ENCODE measurements around the gene TENM3. TPM values are rescaled to one million over a fixed set of nuclear protein-coding genes. Genes with fewer than 3 reads are reported as not detected.

TENM3 gene
- total RNA-seq, 1 experiment from 2014 or later, result 0.87 TPM

DNA sequence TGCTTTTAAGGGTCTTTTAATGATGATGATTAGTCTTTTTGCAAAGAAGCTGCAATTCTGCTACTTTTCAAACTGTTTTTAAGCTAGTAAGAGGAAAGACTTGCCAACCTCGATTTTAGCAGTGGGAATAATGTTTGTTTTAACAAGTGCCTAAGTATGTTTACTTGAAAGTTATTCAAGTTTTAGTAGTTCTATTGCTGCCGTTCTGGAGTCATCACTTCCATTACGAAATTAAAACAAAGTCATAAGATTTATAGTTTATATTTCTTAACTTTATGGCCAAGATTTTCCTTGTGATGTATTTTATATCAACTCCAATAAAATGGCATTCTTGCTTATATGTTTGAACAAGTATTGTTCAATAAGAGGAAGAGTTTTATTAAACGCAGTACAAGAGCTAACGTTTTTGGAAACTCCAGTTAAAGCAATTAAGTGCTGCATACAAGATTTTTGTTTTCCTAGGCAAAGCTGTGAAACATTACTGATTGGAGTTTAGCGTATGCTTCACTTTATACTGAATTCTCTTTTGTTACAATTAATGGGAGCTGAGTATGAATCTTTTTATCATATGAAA is 211.3 kb downstream of the TENM3 start:
- DNase-seq, result no peak
- no peak overlapping the region for H3K9ac ChIP-seq (ENCODE audit: low read length)
- no peak overlapping the region for H3K4me3 ChIP-seq (ENCODE audit: low read length)
- peaks cover 19% of the 10 kb centered on the region for H3K27me3 ChIP-seq (ENCODE audit: low read length)
- ChIA-PET CTCF (no interaction called here), POLR2A (ENCODE audit: unreplicated experiment) (no interaction called here)
- H3K4me2 ChIP-seq (ENCODE audit: low read length), result no peak overlapping the region
- 0 out of 2 replicates have a peak, but pooled peaks cover 1% of the 10 kb centered on the region for H3K4me1 ChIP-seq (ENCODE audit: insufficient read depth, low read length)
- no peaks in the 10 kb centered on the region for H3K36me3 ChIP-seq (ENCODE audit: low read depth, low read length)
- no peak overlapping the region for H3K27ac ChIP-seq (ENCODE audit: low read length)
- no peak overlapping the region for H2AFZ ChIP-seq (ENCODE audit: low read length)
- ATAC-seq, result peak; percentile 50
- intact Hi-C loops (cut with micrococcal nuclease), result loop anchor here (2.0 to 10.0 kb wide), 2 partner anchors 294 to 800 kb away; no protein-coding TSS in a partner anchor
- BruUV-seq (replicated peaks), result no TSS peak
- TF ChIP-seq EZH2phosphoT487 (IDR thresholded peaks at IDR 0.05; ENCODE audit: borderline replicate concordance, low read length) (no peak), CTCF (conservative IDR thresholded peaks at IDR 0.05; ENCODE audit: low read depth, low read length) (no peak), EZH2 (IDR thresholded peaks at IDR 0.05; ENCODE audit: low read length, unreplicated experiment) (no peak)
- H3K9me2 ChIP-seq (replicated peaks; ENCODE audit: low read length), result no peaks in the 10 kb centered on the region
- H4K20me1 ChIP-seq (ENCODE audit: low read length), result no peaks in the 10 kb centered on the region
- no peaks in the 10 kb centered on the region for H3K79me2 ChIP-seq (ENCODE audit: low read length)
- no peaks in the 10 kb centered on the region for H3K9me3 ChIP-seq (ENCODE audit: low read length)
- no peaks in the 10 kb centered on the region for H3F3A ChIP-seq (ENCODE audit: low read length, unreplicated experiment)

DNA sequence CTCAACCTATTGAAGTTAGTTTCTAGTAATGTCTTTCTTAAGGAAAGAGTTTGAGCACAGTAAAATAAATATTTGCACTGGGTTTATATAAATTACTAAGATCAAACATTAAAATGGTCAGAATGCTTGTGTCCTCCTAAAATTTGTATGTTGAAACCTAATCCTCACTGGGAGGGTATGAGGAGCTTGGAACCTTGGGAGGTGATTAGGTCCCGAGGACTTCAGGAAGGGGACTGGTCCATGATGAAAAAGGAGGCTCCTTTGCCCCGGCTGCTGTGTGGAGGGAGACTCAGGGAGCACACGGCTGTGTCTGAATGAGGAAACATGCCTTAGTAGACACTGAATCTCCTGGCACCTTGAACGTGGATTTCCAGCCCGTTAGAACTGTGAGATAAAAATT is 221.9 kb downstream of the TENM3 start:
- ChIA-PET CTCF (no interaction called here), POLR2A (ENCODE audit: unreplicated experiment) (interaction anchor here (0.5 kb wide), 1 partner anchor 304 kb away, joined by 3 read pairs; no protein-coding TSS in a partner anchor)
- Histone ChIP-seq H4K20me1 (ENCODE audit: low read length) (no peaks in the 10 kb centered on the region), H3K27me3 (ENCODE audit: low read length) (no peaks in the 10 kb centered on the region), H3F3A (ENCODE audit: low read length, unreplicated experiment) (no peaks in the 10 kb centered on the region), H3K9ac (ENCODE audit: low read length) (no peak overlapping the region), H3K9me3 (ENCODE audit: low read length) (no peaks in the 10 kb centered on the region), H3K9me2 (replicated peaks; ENCODE audit: low read length) (no peaks in the 10 kb centered on the region), H3K36me3 (ENCODE audit: low read depth, low read length) (no peaks in the 10 kb centered on the region), H3K4me2 (ENCODE audit: low read length) (peak overlapping the region; percentile 22; the same call in 1 of the 2 replicates), H3K4me3 (ENCODE audit: low read length) (no peak overlapping the region), H3K27ac (ENCODE audit: low read length) (no peak overlapping the region), H3K4me1 (ENCODE audit: insufficient read depth, low read length) (no peaks in the 10 kb centered on the region), H2AFZ (ENCODE audit: low read length) (no peak overlapping the region), H3K79me2 (ENCODE audit: low read length) (no peaks in the 10 kb centered on the region)
- intact Hi-C loops (cut with micrococcal nuclease), result no loop called here
- peak; percentile 98 for ATAC-seq
- TF ChIP-seq CTCF (conservative IDR thresholded peaks at IDR 0.05; ENCODE audit: low read depth, low read length) (no peak), EZH2 (IDR thresholded peaks at IDR 0.05; ENCODE audit: low read length, unreplicated experiment) (no peak), EZH2phosphoT487 (IDR thresholded peaks at IDR 0.05; ENCODE audit: borderline replicate concordance, low read length) (no peak)
- no TSS peak for BruUV-seq (replicated peaks)
- peak; percentile 13 for DNase-seq

DNA sequence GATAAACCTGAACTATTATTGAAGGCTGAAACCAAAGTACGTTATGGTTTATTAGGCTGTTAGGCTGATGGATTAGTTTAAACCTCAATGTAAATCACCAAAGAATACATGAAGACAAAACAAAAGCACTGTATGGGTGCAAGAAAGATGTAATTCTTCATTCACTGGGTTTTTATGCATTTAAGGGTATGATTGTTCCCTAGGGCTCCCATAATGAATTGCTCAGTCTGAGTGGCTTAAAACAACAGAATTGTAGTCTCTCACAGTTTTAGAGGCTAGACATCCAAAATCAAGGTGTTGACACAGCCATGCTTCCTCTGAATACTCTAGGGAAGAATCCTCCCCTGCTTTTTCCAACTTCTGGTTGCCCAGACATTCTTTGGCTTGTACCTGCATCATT is 222.8 kb downstream of the TENM3 start:
- ATAC-seq, result no peak
- H3K4me1 ChIP-seq (ENCODE audit: insufficient read depth, low read length), result no peaks in the 10 kb centered on the region
- intact Hi-C loops (cut with micrococcal nuclease), result no loop called here
- TF ChIP-seq CTCF (conservative IDR thresholded peaks at IDR 0.05; ENCODE audit: low read depth, low read length) (no peak), EZH2phosphoT487 (IDR thresholded peaks at IDR 0.05; ENCODE audit: borderline replicate concordance, low read length) (no peak), EZH2 (IDR thresholded peaks at IDR 0.05; ENCODE audit: low read length, unreplicated experiment) (no peak)
- no peak overlapping the region for H3K27ac ChIP-seq (ENCODE audit: low read length)
- H3K27me3 ChIP-seq (ENCODE audit: low read length), result no peaks in the 10 kb centered on the region
- DNase-seq, result no peak
- no peaks in the 10 kb centered on the region for H3K9me3 ChIP-seq (ENCODE audit: low read length)
- ChIA-PET CTCF (no interaction called here), POLR2A (ENCODE audit: unreplicated experiment) (interaction anchor here (0.5 kb wide), 1 partner anchor 9 kb away, joined by 14 read pairs; no protein-coding TSS in a partner anchor)
- no peaks in the 10 kb centered on the region for H3K9me2 ChIP-seq (replicated peaks; ENCODE audit: low read length)
- H3K36me3 ChIP-seq (ENCODE audit: low read depth, low read length), result no peaks in the 10 kb centered on the region
- BruUV-seq (replicated peaks), result no TSS peak
- no peaks in the 10 kb centered on the region for H3K79me2 ChIP-seq (ENCODE audit: low read length)
- no peak overlapping the region for H2AFZ ChIP-seq (ENCODE audit: low read length)
- H4K20me1 ChIP-seq (ENCODE audit: low read length), result no peaks in the 10 kb centered on the region
- H3K4me3 ChIP-seq (ENCODE audit: low read length), result no peak overlapping the region
- H3F3A ChIP-seq (ENCODE audit: low read length, unreplicated experiment), result no peaks in the 10 kb centered on the region
- no peak overlapping the region for H3K9ac ChIP-seq (ENCODE audit: low read length)
- no peak overlapping the region for H3K4me2 ChIP-seq (ENCODE audit: low read length)
